Measurements from ENCODE around the gene PSKH1. TPM values are rescaled to one million over a fixed set of nuclear protein-coding genes. Genes with fewer than 3 reads are reported as not detected.
A peak's percentile ranks its signal among the peaks of the same experiment; 100 is the strongest.
"Not testable (repeated sequence)": the region's sequence is repeated elsewhere in the genome, so short reads cannot be mapped to it uniquely, and the experiment has no call there.

Gene PSKH1
- total RNA-seq, 2 experiments from 2014 or later: 21.3 to 21.5 TPM

GRCh38 chr16:67965668-67966548, 72.9 kb downstream of the PSKH1 start:
- DNase-seq: no peak
- no peak overlapping the region for H3K4me3 Mint-ChIP-seq
- no peak overlapping the region for H3K27ac Mint-ChIP-seq
- POLR2A ChIA-PET: no interaction called here
- no peaks in the 10 kb centered on the region for H3K9me3 Mint-ChIP-seq
- H3K4me1 Mint-ChIP-seq: peaks cover 27% of the 10 kb centered on the region
- peaks cover 8% of the 10 kb centered on the region for H3K36me3 Mint-ChIP-seq (ENCODE audit: low read depth)
- CTCF ChIA-PET: interaction anchor here (0.6 to 2.9 kb wide), 7 partner anchors 12 to 352 kb away, joined by 3 to 9 read pairs (median 4); partner anchors contain the start of genes DDX28 and DUS2
- no peaks in the 10 kb centered on the region for H3K27me3 Mint-ChIP-seq

GRCh38 chr16:67966549-67967182, 73.6 kb downstream of the PSKH1 start:
- DNase-seq: no peak
- peaks cover 27% of the 10 kb centered on the region for H3K4me1 Mint-ChIP-seq
- ChIA-PET POLR2A (no interaction called here), CTCF (interaction anchor here (1.1 to 2.9 kb wide), 4 partner anchors 15 to 81 kb away, joined by 3 to 9 read pairs (median 4); partner anchors contain the start of genes DDX28 and DUS2)
- H3K27ac Mint-ChIP-seq: peak overlapping the region; percentile 22
- peak overlapping the region; percentile 91 for H3K4me3 Mint-ChIP-seq
- no peaks in the 10 kb centered on the region for H3K27me3 Mint-ChIP-seq
- H3K36me3 Mint-ChIP-seq (ENCODE audit: low read depth): peaks cover 8% of the 10 kb centered on the region
- no peaks in the 10 kb centered on the region for H3K9me3 Mint-ChIP-seq

- CTCF ChIA-PET: interaction anchor here (1.1 kb wide), 1 partner anchor 56 kb away, joined by 4 read pairs; the partner anchor contains the start of genes DDX28 and DUS2
- Mint-ChIP-seq H3K36me3 (ENCODE audit: low read depth) (peaks cover 5% of the 10 kb centered on the region), H3K27ac (peak overlapping the region; percentile 90), H3K27me3 (no peaks in the 10 kb centered on the region), H3K9me3 (no peaks in the 10 kb centered on the region), H3K4me3 (peak overlapping the region; percentile 91), H3K4me1 (peaks cover 27% of the 10 kb centered on the region)
- peak; percentile 12 for DNase-seq
- POLR2A ChIA-PET: no interaction called here
These were observed 74.3 kb downstream of the PSKH1 start for GRCh38 chr16:67967183-67967957.

- CTCF ChIA-PET: interaction anchor here (1.5 kb wide), 1 partner anchor 72 kb away, joined by 3 read pairs; no protein-coding TSS in a partner anchor
- Mint-ChIP-seq H3K9me3 (no peaks in the 10 kb centered on the region), H3K27ac (peak overlapping the region; percentile 90)
These were observed 74.9 kb downstream of the PSKH1 start for GRCh38 chr16:67967958-67968399.

GRCh38 chr16:67968400-67969253, 75.6 kb downstream of the PSKH1 start, which contains the start of gene SLC12A4:
Gene SLC12A4, minus strand, starts transcription at chr16:67968637. Its CDS starts 84 bp downstream, at chr16:67968553.
- Mint-ChIP-seq H3K4me1 (peaks cover 27% of the 10 kb centered on the region), H3K27me3 (no peaks in the 10 kb centered on the region), H3K36me3 (ENCODE audit: low read depth) (no peaks in the 10 kb centered on the region), H3K27ac (peak within 1 kb of the TSS; percentile 90), H3K9me3 (no peaks in the 10 kb centered on the region), H3K4me3 (peak within 1 kb of the TSS; percentile 91)
- ChIA-PET POLR2A (no interaction called here), CTCF (interaction anchor here (0.6 to 1.5 kb wide), 3 partner anchors 11 to 71 kb away, joined by 3 to 4 read pairs (median 3); no protein-coding TSS in a partner anchor)
- peak; percentile 85 for DNase-seq

More at GRCh38 chr16:67967958-67968399, 74.9 kb downstream of the PSKH1 start:
- peak; percentile 30 for DNase-seq
- Mint-ChIP-seq H3K4me3 (peak overlapping the region; percentile 91), H3K27me3 (no peaks in the 10 kb centered on the region), H3K36me3 (ENCODE audit: low read depth) (no peaks in the 10 kb centered on the region), H3K4me1 (peaks cover 27% of the 10 kb centered on the region)
- POLR2A ChIA-PET: no interaction called here

- peak overlapping the region; percentile 78 for H3K4me3 Mint-ChIP-seq
- no peak for DNase-seq
- POLR2A ChIA-PET: no interaction called here
- no peaks in the 10 kb centered on the region for H3K27me3 Mint-ChIP-seq
- CTCF ChIA-PET: interaction anchor here (0.6 to 1.5 kb wide), 3 partner anchors 12 to 70 kb away, joined by 3 to 4 read pairs (median 3); no protein-coding TSS in a partner anchor
- H3K9me3 Mint-ChIP-seq: no peaks in the 10 kb centered on the region
- H3K4me1 Mint-ChIP-seq: peaks cover 27% of the 10 kb centered on the region
- H3K27ac Mint-ChIP-seq: peak overlapping the region; percentile 85
- H3K36me3 Mint-ChIP-seq (ENCODE audit: low read depth): no peaks in the 10 kb centered on the region
These were observed 76.4 kb downstream of the PSKH1 start for GRCh38 chr16:67969254-67970039.

- POLR2A ChIA-PET: no interaction called here
- CTCF ChIA-PET: interaction anchor here (1.6 kb wide), 1 partner anchor 17 kb away, joined by 3 read pairs; no protein-coding TSS in a partner anchor
- Mint-ChIP-seq H3K36me3 (ENCODE audit: low read depth) (no peaks in the 10 kb centered on the region), H3K4me3 (no peak overlapping the region), H3K27ac (no peak overlapping the region), H3K4me1 (peaks cover 22% of the 10 kb centered on the region), H3K27me3 (peaks cover 2% of the 10 kb centered on the region), H3K9me3 (no peaks in the 10 kb centered on the region)
- no peak for DNase-seq
These were observed 78.1 kb downstream of the PSKH1 start for GRCh38 chr16:67971111-67971510.

GRCh38 chr16:67972285-67972684, 79.2 kb downstream of the PSKH1 start:
- CTCF ChIA-PET: interaction anchor here (1.2 kb wide), 1 partner anchor 69 kb away, joined by 3 read pairs; no protein-coding TSS in a partner anchor
- H3K9me3 Mint-ChIP-seq; DNase-seq; H3K27ac Mint-ChIP-seq; H3K27me3 Mint-ChIP-seq; H3K36me3 Mint-ChIP-seq (ENCODE audit: low read depth); POLR2A ChIA-PET; H3K4me3 Mint-ChIP-seq: not testable (repeated sequence)
- H3K4me1 Mint-ChIP-seq: peaks cover 10% of the 10 kb centered on the region

GRCh38 chr16:67975321-67976105, 82.5 kb downstream of the PSKH1 start:
- H3K4me3 Mint-ChIP-seq: no peak overlapping the region
- no peaks in the 10 kb centered on the region for H3K4me1 Mint-ChIP-seq
- ChIA-PET POLR2A (no interaction called here), CTCF (interaction anchor here (0.5 to 0.6 kb wide), 2 partner anchors 26 to 1362 kb away, joined by 3 read pairs; no protein-coding TSS in a partner anchor)
- no peaks in the 10 kb centered on the region for H3K9me3 Mint-ChIP-seq
- no peak for DNase-seq
- H3K36me3 Mint-ChIP-seq (ENCODE audit: low read depth): no peaks in the 10 kb centered on the region
- H3K27me3 Mint-ChIP-seq: peaks cover 5% of the 10 kb centered on the region
- H3K27ac Mint-ChIP-seq: no peak overlapping the region

GRCh38 chr16:67976205-67976604, 83.2 kb downstream of the PSKH1 start:
- CTCF ChIA-PET: no interaction called here
- Mint-ChIP-seq H3K4me1 (no peaks in the 10 kb centered on the region), H3K9me3 (no peaks in the 10 kb centered on the region), H3K27me3 (peaks cover 5% of the 10 kb centered on the region), H3K36me3 (ENCODE audit: low read depth) (no peaks in the 10 kb centered on the region), H3K27ac (no peak overlapping the region), H3K4me3 (no peak overlapping the region)
- no peak for DNase-seq
- POLR2A ChIA-PET: no interaction called here

Measured in activated CD4-positive, alpha-beta T cell treated with anti-CD3 and anti-CD28 coated beads, Interleukin-2, amount 10 ng/mL, durations not matched to agents 7 days and 5 days (primary cell).